HCT116 (cell line): Measurements from ENCODE around the gene SLC7A10.

Experiments
- CEBPB ChIP-seq: IDR thresholded peaks from 2 replicates; pipeline ENCODE4 v1.6.1; 2012; ENCODE audit warnings: low read depth
- EZH2phosphoT487 ChIP-seq: fragments of 200-600 bp; IDR thresholded peaks from 2 replicates; pipeline ENCODE4 v1.6.1; 2018; ENCODE audit warnings: antibody characterized with exemption, borderline replicate concordance
- FOSL1 ChIP-seq: IDR thresholded peaks from 2 replicates; pipeline ENCODE4 v1.6.1; 2012; ENCODE audit warnings: low read depth
- POLR2A ChIP-seq: IDR thresholded peaks from 2 replicates; pipeline ENCODE4 v1.7.0; 2011; ENCODE audit warnings: borderline replicate concordance; ENCODE audit not compliant: insufficient read depth, insufficient read length; ENCODE audit errors: extremely low read depth
- SP1 ChIP-seq: IDR thresholded peaks from 2 replicates; pipeline ENCODE4 v1.6.1; 2012; ENCODE audit warnings: low read depth
- TCF7L2 ChIP-seq: IDR thresholded peaks from 2 replicates; pipeline ENCODE4 v1.7.0; 2011; ENCODE audit warnings: borderline replicate concordance, inconsistent platforms; ENCODE audit not compliant: insufficient read depth, insufficient read length; ENCODE audit errors: extremely low read depth
- ZNF274 ChIP-seq: fragments of 200-500 bp; sonication (Bioruptor generic); IDR thresholded peaks from 2 replicates; pipeline ENCODE4 v1.6.1; 2014; ENCODE audit warnings: mild to moderate bottlenecking, low read depth, low read length, inconsistent platforms
- TF ChIP-seq, protein P1 (sequence below): IDR thresholded peaks from 2 replicates; pipeline ENCODE4 v1.6.1; 2012
- TF ChIP-seq, protein P2 (sequence below), 3 experiments: fragments of 200-600 bp in 1 of 3; sonication (generic) in 1 of 3; IDR thresholded peaks in 2 of 3; conservative IDR thresholded peaks in 1 of 3; 2 replicates each; pipeline ENCODE4 v1.5.1; 2012 to 2017; ENCODE audit warnings: low read depth in 2 of 3, low read length in 2 of 3, antibody characterized with exemption in 1 of 3, borderline replicate concordance in 1 of 3, control low read depth in 1 of 3, mild to moderate bottlenecking in 1 of 3, mixed read lengths in 1 of 3, mixed run types in 1 of 3, moderate library complexity in 1 of 3; ENCODE audit not compliant: insufficient read depth in 1 of 3
- TF ChIP-seq, protein P3 (sequence below): IDR thresholded peaks from 2 replicates; pipeline ENCODE4 v1.6.1; 2012; ENCODE audit warnings: low read depth

DNA sequence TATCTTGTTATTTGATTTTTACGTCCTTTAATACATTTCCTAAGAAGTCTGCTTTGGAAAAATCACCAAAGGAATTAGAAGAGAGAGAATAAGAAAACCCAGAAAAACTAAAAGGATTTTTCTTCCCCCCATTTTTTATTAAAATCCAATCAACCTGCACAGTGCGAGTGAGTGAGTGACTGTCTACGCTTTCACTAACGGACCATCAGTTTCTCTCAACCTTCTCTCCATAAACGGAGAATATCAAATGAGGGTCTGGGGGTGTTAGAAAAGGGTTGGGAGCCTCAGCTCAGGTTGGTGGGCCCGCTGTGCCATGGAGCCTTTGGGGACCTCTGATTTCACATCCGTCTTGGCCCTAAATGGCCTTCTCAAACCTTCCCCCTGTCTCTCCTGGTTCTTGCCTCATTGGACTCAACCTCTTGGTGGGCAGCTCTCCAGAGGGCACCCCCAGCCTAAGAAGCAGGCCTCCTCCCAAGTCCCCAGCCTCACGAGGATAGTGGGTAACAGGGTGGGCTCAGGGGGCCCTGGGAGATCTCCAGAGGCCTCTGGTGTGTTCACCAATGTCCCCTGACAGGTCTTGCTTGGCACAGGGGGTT lies 32.3 kb downstream of the SLC7A10 start:
- TF ChIP-seq, protein P1, sequence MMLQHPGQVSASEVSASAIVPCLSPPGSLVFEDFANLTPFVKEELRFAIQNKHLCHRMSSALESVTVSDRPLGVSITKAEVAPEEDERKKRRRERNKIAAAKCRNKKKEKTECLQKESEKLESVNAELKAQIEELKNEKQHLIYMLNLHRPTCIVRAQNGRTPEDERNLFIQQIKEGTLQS, result no peak
- TF ChIP-seq ZNF274 (no peak), EZH2phosphoT487 (no peak), TCF7L2 (no peak), POLR2A (no peak), CEBPB (no peak), FOSL1 (no peak), SP1 (no peak)
- TF ChIP-seq, protein P2, sequence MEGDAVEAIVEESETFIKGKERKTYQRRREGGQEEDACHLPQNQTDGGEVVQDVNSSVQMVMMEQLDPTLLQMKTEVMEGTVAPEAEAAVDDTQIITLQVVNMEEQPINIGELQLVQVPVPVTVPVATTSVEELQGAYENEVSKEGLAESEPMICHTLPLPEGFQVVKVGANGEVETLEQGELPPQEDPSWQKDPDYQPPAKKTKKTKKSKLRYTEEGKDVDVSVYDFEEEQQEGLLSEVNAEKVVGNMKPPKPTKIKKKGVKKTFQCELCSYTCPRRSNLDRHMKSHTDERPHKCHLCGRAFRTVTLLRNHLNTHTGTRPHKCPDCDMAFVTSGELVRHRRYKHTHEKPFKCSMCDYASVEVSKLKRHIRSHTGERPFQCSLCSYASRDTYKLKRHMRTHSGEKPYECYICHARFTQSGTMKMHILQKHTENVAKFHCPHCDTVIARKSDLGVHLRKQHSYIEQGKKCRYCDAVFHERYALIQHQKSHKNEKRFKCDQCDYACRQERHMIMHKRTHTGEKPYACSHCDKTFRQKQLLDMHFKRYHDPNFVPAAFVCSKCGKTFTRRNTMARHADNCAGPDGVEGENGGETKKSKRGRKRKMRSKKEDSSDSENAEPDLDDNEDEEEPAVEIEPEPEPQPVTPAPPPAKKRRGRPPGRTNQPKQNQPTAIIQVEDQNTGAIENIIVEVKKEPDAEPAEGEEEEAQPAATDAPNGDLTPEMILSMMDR (IDR thresholded peaks at IDR 0.05 in 2 of 3, conservative IDR thresholded peaks at IDR 0.05 in 1 of 3; ENCODE audit: borderline replicate concordance in 1 of 3, insufficient read depth in 1 of 3, low read depth in 2 of 3, low read length in 2 of 3), result no peak
- TF ChIP-seq, protein P3, sequence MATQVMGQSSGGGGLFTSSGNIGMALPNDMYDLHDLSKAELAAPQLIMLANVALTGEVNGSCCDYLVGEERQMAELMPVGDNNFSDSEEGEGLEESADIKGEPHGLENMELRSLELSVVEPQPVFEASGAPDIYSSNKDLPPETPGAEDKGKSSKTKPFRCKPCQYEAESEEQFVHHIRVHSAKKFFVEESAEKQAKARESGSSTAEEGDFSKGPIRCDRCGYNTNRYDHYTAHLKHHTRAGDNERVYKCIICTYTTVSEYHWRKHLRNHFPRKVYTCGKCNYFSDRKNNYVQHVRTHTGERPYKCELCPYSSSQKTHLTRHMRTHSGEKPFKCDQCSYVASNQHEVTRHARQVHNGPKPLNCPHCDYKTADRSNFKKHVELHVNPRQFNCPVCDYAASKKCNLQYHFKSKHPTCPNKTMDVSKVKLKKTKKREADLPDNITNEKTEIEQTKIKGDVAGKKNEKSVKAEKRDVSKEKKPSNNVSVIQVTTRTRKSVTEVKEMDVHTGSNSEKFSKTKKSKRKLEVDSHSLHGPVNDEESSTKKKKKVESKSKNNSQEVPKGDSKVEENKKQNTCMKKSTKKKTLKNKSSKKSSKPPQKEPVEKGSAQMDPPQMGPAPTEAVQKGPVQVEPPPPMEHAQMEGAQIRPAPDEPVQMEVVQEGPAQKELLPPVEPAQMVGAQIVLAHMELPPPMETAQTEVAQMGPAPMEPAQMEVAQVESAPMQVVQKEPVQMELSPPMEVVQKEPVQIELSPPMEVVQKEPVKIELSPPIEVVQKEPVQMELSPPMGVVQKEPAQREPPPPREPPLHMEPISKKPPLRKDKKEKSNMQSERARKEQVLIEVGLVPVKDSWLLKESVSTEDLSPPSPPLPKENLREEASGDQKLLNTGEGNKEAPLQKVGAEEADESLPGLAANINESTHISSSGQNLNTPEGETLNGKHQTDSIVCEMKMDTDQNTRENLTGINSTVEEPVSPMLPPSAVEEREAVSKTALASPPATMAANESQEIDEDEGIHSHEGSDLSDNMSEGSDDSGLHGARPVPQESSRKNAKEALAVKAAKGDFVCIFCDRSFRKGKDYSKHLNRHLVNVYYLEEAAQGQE, result no peak
